Left cardiac atrium (tissue), 4 donors: ENCODE measurements around the gene RMDN3. TPM values are rescaled to one million over a fixed set of nuclear protein-coding genes. Genes with fewer than 3 reads are reported as not detected.

Source experiments
- ATAC-seq, 2 donors: fragments of 200-7000 bp; cut with Tn5 transposase; one replicate each; pipeline ENCODE4 v1.9.1; 2020; ENCODE audit warnings: mild to moderate bottlenecking in 2 of 2, moderate library complexity in 2 of 2
- DNase-seq: peaks from one replicate; pipeline ENCODE4 v3.0.0-alpha.2; 2020
- intact Hi-C, 2 donors: fragments of 100-400 bp; cut with DNase I; formaldehyde crosslinking; loops; one replicate each; pipeline versions ENCODE4 v1.14.1 to v1.15.1; 2022 to 2023
- long read RNA-seq: library from polyadenylated mRNA; unstranded; transcript quantifications from one replicate; pipeline ENCODE4 v2.0.0, GENCODE V29; 2021
- total RNA-seq, 2 donors: library from RNA; stranded (reverse); fragmentation: NEBNext Ultra II Directional; extraction: Animal tissue kit (Norgen Biotek cat#: 25700); gene quantifications; one replicate each; pipeline ENCODE4 v1.2.1, GENCODE V29; 2021
- donor health status: DM: no; HTN: yes; CAD: no.
- donor health status: DM: no; HTN: yes; CAD: no; lungs with severe emphysema.
- donor health status: DM: yes; HTN: yes; CAD: no.
- donor health status: Dilated cardiomyopathy.

RMDN3 gene, protein sequence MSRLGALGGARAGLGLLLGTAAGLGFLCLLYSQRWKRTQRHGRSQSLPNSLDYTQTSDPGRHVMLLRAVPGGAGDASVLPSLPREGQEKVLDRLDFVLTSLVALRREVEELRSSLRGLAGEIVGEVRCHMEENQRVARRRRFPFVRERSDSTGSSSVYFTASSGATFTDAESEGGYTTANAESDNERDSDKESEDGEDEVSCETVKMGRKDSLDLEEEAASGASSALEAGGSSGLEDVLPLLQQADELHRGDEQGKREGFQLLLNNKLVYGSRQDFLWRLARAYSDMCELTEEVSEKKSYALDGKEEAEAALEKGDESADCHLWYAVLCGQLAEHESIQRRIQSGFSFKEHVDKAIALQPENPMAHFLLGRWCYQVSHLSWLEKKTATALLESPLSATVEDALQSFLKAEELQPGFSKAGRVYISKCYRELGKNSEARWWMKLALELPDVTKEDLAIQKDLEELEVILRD
- total RNA-seq, result 10 to 100 TPM; 20.7 to 23.8 TPM
- long read RNA-seq, transcript RMDN3-202 (13 exons, 2,251 nt), result major isoform, 31 of 46 reads
- long read RNA-seq, partial matches to known transcripts, result 3 of 46 reads
- long read RNA-seq, other reads (novel, unspliced or antisense), result 11 of 46 reads

DNA sequence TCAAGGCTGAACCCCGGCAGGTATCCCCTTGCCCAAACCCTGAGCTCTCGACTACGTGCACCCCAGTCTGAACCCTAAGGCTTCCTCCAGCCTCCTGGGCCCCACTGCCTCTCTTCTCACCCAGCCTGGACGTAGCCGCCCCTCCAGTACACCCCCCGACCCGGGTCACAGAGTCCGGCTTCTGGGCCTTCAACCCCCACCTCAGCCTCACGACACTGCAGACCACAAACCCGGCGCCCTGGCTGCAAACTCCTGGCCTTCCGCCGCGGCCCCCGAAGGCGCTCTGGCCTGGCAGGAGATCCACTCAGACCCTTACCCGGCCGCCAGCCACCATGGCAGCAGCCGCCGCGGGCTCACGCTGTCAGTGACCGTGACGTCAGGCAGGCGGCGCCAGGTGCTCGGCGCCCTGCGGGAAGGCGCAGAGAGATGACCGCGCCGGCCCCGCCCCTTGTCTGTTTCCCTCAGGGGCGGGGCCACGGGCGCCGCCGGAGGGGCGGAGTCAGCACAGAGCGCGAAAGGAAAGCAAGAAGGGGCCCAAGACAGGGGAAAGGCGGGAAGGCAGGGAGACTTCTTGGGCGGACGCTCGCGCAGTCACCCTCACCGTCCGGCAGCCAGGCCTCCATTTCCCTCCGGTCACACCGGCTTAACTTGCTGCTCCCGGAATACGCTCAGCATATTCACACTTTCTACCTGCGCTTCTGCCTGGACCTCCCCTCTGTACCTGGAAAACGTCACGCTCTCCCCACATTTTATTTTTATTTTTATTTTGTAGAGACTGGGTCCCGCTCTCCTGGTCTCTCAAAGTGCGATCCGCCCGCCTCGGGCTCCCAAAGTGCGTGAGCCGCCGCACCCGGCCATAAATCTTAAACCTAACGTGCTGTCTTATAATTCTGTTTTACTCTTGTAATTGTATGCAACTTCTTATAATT is at the start of gene RMDN3:
Gene RMDN3 (minus strand): TSS at position 372 of the 929 bp plus-strand sequence. CDS start 471 bp downstream, outside the sequence.
- intact Hi-C loops, result no loop called here
- DNase-seq, result peak; percentile 95

DNA sequence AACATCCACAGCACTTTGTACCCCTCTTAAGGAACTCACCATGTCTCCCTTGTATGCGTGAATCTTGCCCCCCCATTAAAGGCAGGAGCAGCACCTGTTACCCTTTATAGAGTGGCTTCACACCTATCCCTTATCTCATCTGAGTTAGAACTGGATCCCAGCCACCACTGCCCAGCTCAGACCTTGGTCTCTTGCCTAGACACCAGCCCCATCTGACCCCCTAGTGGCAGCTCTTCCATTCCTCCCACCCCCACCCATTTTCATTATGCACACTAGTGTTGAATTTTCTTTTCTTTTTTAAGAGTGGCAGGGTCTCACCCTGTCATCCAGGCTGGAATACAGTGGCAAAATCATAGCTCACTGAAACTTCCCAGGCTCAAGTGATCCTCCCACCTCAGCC is 48.6 kb upstream of the RMDN3 start:
- intact Hi-C loops, result no loop called here
- DNase-seq (no peak), ATAC-seq (no peak)

More for the DNA sequence above, at the start of gene RMDN3:
- peak; percentile 98 to 99 for ATAC-seq

DNA sequence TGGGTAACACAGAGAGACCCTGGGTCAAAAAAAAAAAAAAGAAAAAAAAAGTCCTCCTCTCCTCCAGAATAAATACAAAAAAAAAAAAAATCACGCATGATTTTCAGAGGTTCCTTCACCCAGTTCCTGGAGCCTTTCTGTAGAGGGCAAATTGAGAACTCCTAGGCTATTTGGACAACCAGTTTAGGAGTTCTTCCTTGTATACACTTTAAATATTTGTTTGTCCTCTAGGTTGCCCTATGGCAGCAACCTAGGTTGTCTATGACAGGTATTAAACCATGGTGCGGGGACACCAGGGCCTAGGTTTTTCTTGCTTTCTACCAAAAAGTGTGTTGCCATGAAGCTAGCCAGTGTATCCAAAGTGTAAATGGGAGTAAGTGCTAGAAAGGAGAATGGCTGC is 48.0 kb upstream of the RMDN3 start:
- intact Hi-C loops, result no loop called here
- DNase-seq, result no peak
- ATAC-seq, result no peak

DNA sequence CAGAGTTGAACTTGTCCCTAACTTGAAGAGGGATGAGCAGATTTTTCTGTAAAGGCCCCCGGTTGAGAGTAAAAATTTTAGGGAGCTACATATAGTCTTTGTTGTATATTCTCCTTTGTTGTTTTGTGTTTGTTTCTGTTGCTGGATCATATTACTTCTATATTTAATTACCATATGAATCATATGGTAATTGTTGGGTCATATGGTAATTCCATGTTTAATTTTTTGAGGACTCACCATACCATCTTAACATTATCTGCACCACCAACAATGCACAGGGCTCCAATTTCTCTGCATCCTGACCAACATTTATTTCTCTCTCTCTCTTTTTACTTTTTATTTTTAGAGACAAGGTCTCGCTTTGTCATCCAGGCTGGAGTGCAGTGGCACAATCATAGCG is 44.5 kb upstream of the RMDN3 start:
- ATAC-seq (no peak), DNase-seq (no peak)
- intact Hi-C loops, result no loop called here

DNA sequence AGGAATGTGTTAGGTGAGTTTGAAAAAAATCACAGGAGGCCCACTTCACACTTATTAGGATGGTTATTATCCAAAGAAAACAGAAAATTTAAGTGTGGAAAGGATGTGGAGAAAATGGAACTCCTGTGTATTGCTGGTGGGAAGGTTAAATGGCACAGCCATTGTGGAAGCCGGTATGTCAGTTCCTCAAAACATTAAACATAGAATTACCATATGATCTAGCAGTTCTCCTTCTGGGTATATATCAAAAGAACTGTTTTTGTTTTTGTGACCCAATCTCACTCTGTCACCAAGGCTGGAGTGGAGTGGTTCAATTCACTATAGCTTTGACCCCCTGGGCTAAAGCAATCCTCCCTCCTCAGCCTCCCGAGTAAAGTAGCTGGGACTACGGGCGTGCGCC is 41.5 kb upstream of the RMDN3 start:
- intact Hi-C loops, result no loop called here
- ATAC-seq, result no peak
- DNase-seq, result no peak

DNA sequence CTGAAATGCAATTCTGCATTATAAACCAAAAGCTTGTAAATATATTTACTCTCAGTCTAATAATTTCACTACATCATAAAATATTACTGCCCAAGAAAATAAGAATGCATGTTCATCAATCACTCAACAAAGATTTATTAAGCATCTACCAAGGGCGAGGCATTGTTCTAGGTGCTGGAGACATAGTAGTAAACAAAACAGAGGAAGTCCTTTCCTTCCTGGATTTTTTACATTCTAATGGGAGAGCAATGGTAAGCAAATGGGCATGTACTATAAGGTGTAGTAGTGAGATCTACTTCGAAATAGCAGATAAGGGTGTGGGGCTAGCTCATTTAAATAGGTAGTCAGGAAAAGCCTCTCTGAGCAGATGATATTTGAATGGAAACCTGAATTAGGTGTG is 41.0 kb upstream of the RMDN3 start:
- intact Hi-C loops, result no loop called here

DNA sequence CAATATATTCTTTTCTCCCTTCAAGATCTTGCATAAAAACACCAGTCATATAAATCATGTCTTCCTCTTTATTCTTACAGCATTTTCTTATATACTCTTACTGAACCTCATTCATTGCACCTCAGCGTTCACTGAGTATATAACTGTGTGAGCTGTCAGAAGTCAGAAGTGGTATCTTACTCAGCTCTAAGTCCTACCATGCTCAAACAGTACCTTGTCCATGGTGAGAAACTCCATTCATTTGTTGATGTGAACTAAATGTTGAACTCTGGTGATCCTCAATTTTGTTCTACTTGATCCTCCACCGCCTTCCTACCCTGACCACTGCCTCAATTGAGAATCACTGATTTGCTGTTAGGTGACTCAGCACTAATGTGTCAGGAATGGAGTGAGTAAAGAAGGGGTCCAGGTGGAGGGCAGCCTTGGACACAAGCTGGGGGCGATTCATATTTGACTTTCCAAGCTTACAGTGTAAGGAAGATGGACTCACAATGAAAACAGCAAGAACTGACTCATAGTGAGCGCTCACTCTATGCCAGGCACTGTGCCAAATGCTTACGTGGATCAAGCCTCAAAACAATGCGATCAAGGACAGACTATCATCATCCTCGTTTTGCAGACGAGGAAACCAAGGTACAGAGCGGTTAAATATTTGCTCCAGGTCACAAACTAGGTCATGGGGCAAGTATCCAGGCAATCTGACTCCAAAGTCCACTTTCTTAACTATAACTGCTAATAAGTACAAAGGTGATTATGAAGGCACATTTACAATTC is 38.3 kb upstream of the RMDN3 start:
- intact Hi-C loops, result no loop called here
- ATAC-seq (peak in 1 of 2 donors; percentile 50), DNase-seq (no peak)

More for the DNA sequence above, 41.0 kb upstream of the RMDN3 start:
- DNase-seq, result no peak
- no peak for ATAC-seq

DNA sequence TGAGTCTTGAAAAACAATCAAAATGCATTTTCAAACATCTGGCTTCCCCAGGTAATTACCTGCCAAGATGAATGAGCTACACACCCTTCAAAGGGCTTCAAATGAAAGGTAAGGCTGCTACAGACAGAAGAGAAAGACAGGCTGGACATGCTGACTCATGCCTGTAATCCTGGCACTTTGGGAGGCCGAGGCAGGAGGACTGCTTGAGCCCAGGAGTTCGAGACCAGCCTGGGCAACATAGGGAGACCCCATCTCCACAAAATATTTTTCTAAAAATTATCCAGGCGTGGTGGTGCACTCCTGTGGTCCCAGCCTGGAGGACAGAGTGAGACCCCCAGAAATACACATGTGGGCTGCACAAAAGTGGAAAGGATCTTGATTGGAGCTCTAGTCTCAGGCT is 37.3 kb upstream of the RMDN3 start:
- intact Hi-C loops, result no loop called here
- ATAC-seq (no peak), DNase-seq (no peak)

DNA sequence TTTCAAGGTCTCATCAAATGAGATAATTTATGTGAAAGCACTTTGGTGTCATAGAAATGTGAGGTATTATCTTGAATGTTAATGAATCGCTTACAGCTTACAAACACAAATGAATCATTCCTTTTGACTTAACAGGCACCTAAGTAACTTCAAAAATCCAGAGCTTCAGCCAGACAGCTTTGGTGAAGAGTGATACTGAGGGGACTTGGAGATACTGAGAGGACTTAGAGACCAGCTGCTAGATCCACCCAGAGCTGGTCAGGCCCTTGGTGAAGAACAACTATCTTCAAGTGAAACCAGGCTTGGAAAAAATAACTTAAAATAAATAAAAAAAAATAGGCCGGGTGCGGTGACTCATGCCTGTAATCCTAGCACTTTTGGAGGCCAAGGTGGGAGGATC is 35.7 kb upstream of the RMDN3 start:
- DNase-seq (no peak), ATAC-seq (no peak)
- intact Hi-C loops, result no loop called here

DNA sequence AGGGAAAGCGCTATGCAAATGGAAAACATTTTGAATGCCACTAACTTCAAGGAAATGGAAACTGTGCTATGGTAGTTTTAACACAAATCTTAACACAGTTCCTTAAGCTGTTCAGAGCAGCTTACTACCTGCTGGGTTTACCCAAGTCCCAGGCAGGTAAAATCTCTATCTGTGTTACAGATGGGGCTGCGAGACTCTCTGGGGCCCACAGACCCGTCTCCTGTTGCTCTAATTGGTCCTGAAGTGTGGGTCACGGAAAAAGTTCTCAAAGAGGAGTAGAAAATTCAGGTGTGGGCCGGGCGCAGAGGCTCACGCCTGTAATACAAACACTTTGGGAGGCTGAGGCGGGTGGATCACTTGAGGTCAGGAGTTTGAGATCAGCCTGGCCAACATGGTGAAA is 34.9 kb upstream of the RMDN3 start:
- no peak for ATAC-seq
- intact Hi-C loops, result no loop called here
- no peak for DNase-seq

DNA sequence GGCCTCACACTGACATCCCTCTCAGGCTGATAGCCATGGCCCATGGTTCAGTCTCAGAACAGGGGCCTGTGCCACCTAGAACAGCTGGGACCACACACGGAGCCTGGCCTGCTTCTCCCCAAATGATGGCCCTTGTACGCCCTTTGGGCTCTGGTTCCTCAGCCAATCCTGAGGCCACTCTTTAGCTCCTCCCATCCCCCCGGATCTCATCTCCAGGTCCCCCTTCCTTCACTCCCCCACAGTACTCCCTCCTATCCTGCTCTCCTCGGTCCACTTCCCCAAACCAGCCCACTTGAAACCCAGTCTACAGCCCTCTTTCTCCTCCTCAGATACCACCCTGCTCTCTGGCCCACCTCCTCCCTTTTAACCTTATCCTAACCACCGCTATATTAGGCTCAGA is 34.1 kb upstream of the RMDN3 start:
- intact Hi-C loops, result no loop called here
- DNase-seq (no peak), ATAC-seq (peak in 1 of 2 donors; percentile 23)

DNA sequence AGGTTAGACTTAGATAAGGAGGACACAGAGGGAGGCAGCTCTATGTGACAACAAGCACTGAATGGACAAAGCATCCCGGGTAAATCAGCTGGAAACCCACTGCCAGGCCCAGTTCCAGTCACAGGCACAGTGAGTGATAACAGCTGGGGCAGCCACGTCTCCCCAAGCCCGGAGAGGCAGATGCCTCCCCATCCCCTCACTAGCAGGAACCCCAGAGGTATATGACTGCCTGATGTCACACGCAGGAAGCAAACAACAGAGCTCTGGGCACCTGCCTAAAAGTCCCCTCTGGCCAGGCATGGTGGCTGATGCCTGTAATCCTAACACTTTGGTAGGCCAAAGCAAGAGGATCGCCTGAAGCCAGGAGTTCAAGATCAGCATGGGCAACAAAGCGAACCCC is 32.9 kb upstream of the RMDN3 start:
- intact Hi-C loops, result no loop called here

DNA sequence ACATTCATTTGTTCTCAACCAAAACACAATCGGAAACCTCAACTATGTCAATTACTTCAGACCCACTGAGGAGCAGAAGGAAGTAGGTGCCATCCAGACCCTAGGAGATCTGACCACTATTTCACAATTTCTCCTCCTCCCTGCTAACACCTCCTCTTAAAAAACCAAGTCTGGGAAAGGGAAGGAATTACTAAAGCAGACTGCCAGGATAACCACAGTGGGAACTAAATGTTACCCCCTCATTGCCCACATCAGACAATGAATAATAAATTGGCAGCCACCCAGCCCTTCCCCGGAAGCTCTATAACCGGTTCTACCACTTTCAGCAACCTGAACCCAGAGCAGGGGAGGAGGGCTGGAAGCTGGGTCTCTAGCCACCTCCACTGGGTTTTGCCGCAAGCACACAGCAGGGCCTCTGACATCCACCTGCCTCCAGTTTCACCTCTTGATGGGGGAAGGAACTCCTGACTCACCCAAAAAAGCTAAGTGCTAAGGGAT is 32.3 kb upstream of the RMDN3 start:
- DNase-seq (no peak), ATAC-seq (peak in 1 of 2 donors; percentile 41)
- intact Hi-C loops, result no loop called here

More for the DNA sequence above, 32.9 kb upstream of the RMDN3 start:
- DNase-seq (no peak), ATAC-seq (no peak)

DNA sequence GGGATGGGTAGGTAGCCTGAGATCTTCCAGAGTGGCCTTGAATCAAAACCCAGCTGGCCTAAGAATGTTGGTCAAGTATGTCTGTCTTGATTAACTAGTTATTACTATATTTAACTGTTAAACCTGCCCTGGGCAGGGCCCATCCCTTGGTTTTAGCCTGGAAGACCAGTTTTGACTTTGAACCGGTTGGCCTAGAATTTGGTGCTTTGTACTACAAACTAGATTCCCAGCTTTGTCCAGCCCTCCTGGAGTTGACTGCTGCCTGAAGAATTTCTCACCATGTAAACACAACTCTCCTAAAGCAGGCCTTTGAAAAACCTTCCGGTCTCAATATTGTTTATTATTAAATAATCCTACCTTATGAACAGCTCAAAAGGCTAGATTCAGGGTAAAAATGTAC is 30.8 kb upstream of the RMDN3 start:
- no peak for ATAC-seq
- intact Hi-C loops, result no loop called here
- DNase-seq, result no peak

DNA sequence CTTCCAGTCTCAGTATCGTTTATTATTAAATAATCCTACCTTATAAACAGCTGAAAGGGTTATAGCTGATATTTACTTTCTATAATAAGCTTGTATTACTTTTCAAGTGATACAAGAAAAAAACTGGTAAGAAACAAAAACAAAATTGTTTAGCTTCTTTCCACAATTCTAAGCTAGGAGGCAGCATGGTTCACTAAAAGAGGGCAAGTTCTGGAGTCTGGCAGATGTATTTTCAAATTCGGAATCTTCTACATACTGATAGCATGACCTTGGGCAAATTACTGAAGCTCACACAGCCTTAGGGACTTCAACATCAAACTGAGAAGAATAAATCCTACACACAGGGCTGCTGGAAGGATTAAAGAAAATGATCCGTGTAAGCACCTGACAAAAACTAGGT is 30.1 kb upstream of the RMDN3 start:
- ATAC-seq, result no peak
- DNase-seq, result no peak
- intact Hi-C loops, result no loop called here

DNA sequence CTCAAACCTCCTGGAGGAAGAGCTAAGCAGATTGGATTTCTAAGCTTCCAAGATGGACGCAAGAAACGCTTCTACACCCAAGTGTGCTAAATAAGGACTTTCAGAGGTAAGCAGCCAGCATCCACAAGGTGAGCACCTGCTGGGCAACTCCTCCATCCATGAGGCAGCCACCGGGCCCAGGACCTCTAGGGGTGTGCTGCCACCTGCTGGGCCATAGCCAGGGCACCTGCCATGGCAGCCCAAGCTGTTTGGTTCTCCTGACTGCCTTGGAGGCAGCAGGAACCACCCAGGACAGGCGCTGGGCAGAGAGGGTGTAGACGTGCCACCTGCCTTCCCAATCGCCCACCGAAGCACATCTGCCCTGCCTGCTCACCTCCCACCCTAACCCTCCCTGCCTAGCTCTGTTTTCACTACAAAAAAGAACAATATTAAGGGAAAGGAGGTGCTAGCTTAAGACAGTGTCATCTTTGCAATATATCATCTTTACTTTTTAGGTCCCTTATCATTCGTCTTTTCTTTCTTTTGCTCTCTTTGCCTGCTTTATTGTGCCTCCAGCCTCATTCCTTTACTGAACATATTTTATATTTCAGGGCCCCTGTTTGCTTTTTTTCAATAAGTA is 27.7 kb upstream of the RMDN3 start:
- DNase-seq (no peak), ATAC-seq (peak; percentile 71 to 76)
- intact Hi-C loops, result no loop called here

DNA sequence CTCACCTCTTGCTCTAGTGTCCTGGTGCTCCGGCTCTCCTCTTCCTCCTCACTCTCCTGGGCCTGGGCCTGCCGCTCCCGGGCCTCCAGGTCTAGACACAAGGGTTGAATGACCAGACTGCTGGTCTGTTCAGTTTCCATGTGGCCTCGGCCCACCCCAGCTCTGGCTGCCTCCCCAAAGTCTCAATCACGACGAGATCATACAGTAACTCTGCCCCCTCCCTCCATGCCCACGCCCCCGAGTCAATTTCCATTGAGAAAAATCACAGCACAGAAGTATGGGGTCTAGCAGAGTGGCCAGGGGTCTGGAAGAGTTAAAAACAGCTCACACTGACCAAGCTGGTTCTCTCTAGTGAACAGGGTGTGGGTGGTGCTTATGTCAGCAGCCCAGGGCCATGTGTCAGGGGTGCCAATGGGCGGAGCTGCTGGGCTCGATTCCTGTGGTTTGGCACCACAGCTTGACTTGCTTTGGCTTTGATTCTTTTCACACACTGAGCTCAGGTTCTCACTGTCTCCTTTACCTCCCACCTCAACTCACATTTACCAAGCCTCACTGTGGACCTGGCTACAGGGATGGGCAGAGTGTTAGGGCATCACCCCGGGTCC is 21.6 kb upstream of the RMDN3 start:
- DNase-seq (no peak), ATAC-seq (peak; percentile 45 to 89)
- intact Hi-C loops, result no loop called here
